Measurements from ENCODE around the gene GARNL3.

Gene GARNL3

GRCh38 chr9:127423476-127423933 lies 158.9 kb downstream of the GARNL3 start:
- peak overlapping the region; percentile 95 for H3K4me3 ChIP-seq (ENCODE audit: low read depth, low read length)
- DNase-seq (ENCODE audit: low read depth): no peak
- TF ChIP-seq CTCF (IDR thresholded peaks at IDR 0.05; ENCODE audit: insufficient read depth, low read depth, low read length, missing control alignments): no peak

- no peak for TF ChIP-seq CTCF (IDR thresholded peaks at IDR 0.05; ENCODE audit: insufficient read depth, low read depth, low read length, missing control alignments)
- DNase-seq (ENCODE audit: low read depth): peak; percentile 95
- peak within 1 kb of the TSS; percentile 95 for H3K4me3 ChIP-seq (ENCODE audit: low read depth, low read length)
Measured at GRCh38 chr9:127423934-127424675, 159.5 kb downstream of the GARNL3 start, which contains the start of gene ZNF79. TSS of gene ZNF79 (plus strand) at chr9:127424382. CDS start at chr9:127424788, 406 bp downstream.

- H3K4me3 ChIP-seq (ENCODE audit: low read depth, low read length): peak overlapping the region; percentile 95
- peak; percentile 32 for DNase-seq (ENCODE audit: low read depth)
- no peak for TF ChIP-seq CTCF (IDR thresholded peaks at IDR 0.05; ENCODE audit: insufficient read depth, low read depth, low read length, missing control alignments)
Measured at GRCh38 chr9:127424676-127424999, 160.1 kb downstream of the GARNL3 start.

GRCh38 chr9:127426756-127427155 lies 162.2 kb downstream of the GARNL3 start:
- DNase-seq (ENCODE audit: low read depth): peak; percentile 38
- no peak for TF ChIP-seq CTCF (IDR thresholded peaks at IDR 0.05; ENCODE audit: insufficient read depth, low read depth, low read length, missing control alignments)
- no peak overlapping the region for H3K4me3 ChIP-seq (ENCODE audit: low read depth, low read length)

- TF ChIP-seq CTCF (IDR thresholded peaks at IDR 0.05; ENCODE audit: insufficient read depth, low read depth, low read length, missing control alignments): no peak
- no peak overlapping the region for H3K4me3 ChIP-seq (ENCODE audit: low read depth, low read length)
- DNase-seq (ENCODE audit: low read depth): no peak
Measured at GRCh38 chr9:127428348-127428747, 163.8 kb downstream of the GARNL3 start.

GRCh38 chr9:127430415-127430814 lies 165.8 kb downstream of the GARNL3 start:
- DNase-seq (ENCODE audit: low read depth): no peak
- TF ChIP-seq CTCF (IDR thresholded peaks at IDR 0.05; ENCODE audit: insufficient read depth, low read depth, low read length, missing control alignments): no peak

More at GRCh38 chr9:127430415-127430814, 165.8 kb downstream of the GARNL3 start:
- no peak overlapping the region for H3K4me3 ChIP-seq (ENCODE audit: low read depth, low read length)

Data from GM12865 (cell line).